ENCODE results near the gene PELI2.

DNA sequence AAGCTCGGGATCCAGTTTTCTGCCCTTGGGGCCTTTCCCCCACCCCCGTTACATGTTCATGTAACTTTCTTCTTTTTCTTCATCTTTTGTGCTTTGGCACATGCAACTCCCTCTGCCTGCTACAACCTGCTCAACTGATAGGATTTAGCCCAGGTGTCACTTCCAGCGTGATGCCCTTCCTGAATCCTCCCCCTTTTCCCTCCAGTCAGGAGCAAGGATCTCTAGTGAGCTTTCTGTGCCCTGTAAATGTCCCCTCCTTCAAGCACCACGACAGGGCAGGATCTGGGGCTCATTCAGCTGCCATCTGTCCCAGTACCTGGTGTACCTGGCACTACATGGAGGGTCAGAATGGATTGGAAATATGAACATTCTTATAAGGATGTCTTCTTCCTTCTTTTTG, 15.3 kb downstream of the PELI2 start:
- TF ChIP-seq, protein P1, sequence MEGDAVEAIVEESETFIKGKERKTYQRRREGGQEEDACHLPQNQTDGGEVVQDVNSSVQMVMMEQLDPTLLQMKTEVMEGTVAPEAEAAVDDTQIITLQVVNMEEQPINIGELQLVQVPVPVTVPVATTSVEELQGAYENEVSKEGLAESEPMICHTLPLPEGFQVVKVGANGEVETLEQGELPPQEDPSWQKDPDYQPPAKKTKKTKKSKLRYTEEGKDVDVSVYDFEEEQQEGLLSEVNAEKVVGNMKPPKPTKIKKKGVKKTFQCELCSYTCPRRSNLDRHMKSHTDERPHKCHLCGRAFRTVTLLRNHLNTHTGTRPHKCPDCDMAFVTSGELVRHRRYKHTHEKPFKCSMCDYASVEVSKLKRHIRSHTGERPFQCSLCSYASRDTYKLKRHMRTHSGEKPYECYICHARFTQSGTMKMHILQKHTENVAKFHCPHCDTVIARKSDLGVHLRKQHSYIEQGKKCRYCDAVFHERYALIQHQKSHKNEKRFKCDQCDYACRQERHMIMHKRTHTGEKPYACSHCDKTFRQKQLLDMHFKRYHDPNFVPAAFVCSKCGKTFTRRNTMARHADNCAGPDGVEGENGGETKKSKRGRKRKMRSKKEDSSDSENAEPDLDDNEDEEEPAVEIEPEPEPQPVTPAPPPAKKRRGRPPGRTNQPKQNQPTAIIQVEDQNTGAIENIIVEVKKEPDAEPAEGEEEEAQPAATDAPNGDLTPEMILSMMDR (IDR thresholded peaks at IDR 0.05) = no peak
- no peak for TF ChIP-seq POLR2A (IDR thresholded peaks at IDR 0.05)

Measured in testis (tissue), 2 donors.